SK-N-SH (cell line): ENCODE results near the gene ANKMY2. TPM values are rescaled to one million over a fixed set of nuclear protein-coding genes. Genes with fewer than 3 reads are reported as not detected.
"Not testable (repeated sequence)": the region's sequence is repeated elsewhere in the genome, so short reads cannot be mapped to it uniquely, and the experiment has no call there.

Source experiments
- CTCF ChIA-PET: fragments of 300-600, 350-600 bp; formaldehyde crosslinking; extraction: SDS; loops from one replicate; lab custom pipeline; 2021; lab: Yijun Ruan, JAX
- POLR2A ChIA-PET: fragments of 350-600 bp; sonication (Branson Sonifier 250); formaldehyde crosslinking; extraction: SDS; loops from one replicate; lab custom pipeline; 2020; ENCODE audit warnings: antibody characterized with exemption, inconsistent platforms; lab: Yijun Ruan, JAX
- DNase-seq: peaks from one replicate; pipeline ENCODE4 v3.0.0; 2012
- H2AFZ ChIP-seq: fragments of 200-600 bp; sonication (generic); 2 replicates; pipeline ENCODE4 v1.8.1; 2016; ENCODE audit warnings: antibody characterized with exemption, mild to moderate bottlenecking, low read depth
- H3F3A ChIP-seq: fragments of 200-600 bp; sonication (generic); replicated peaks from 2 replicates; pipeline ENCODE3; 2016; ENCODE audit warnings: antibody characterized with exemption, mild to moderate bottlenecking; ENCODE audit not compliant: insufficient read depth
- H3K27ac ChIP-seq, 2 experiments: fragments of 200-500 bp in 1 of 2; fragments of 200-600 bp in 1 of 2; sonication (Bioruptor generic) in 1 of 2; sonication (generic), shearing (Covaris generic) in 1 of 2; 2 replicates each; pipeline versions ENCODE4 v1.5.1 to v1.6.1; 2014 to 2016; ENCODE audit warnings: low read depth in 2 of 2, inconsistent platforms in 1 of 2, low read length in 1 of 2, mild to moderate bottlenecking in 1 of 2, mixed read lengths in 1 of 2
- H3K27me3 ChIP-seq: fragments of 200-600 bp; sonication (generic), shearing (Covaris generic); 2 replicates; pipeline ENCODE4 v1.6.1; 2016; ENCODE audit warnings: mixed run types; ENCODE audit not compliant: insufficient read depth
- H3K36me3 ChIP-seq, 2 experiments: fragments of 200-500 bp in 1 of 2; fragments of 200-600 bp in 1 of 2; sonication (Bioruptor generic) in 1 of 2; sonication (generic) in 1 of 2; replicated peaks in 1 of 2; 2 replicates each; pipeline versions ENCODE3 to v1.5.1; 2014 to 2016; ENCODE audit warnings: low read length in 1 of 2, mild to moderate bottlenecking in 1 of 2; ENCODE audit not compliant: insufficient read depth in 2 of 2, control insufficient read depth in 1 of 2
- H3K4me1 ChIP-seq, 2 experiments: fragments of 200-500 bp in 1 of 2; fragments of 200-600 bp in 1 of 2; sonication (Bioruptor generic) in 1 of 2; sonication (generic), shearing (Covaris generic) in 1 of 2; 2 replicates each; pipeline versions ENCODE4 v1.5.1 to v1.6.1; 2014 to 2016; ENCODE audit warnings: low read depth in 1 of 2, low read length in 1 of 2, mixed run types in 1 of 2; ENCODE audit not compliant: insufficient read depth in 2 of 2, control insufficient read depth in 1 of 2
- H3K4me2 ChIP-seq: fragments of 200-600 bp; sonication (generic), shearing (Covaris generic); 2 replicates; pipeline ENCODE4 v1.6.1; 2017; ENCODE audit warnings: mixed run types
- H3K4me3 ChIP-seq, 2 experiments: fragments of 200-500 bp in 1 of 2; fragments of 200-600 bp in 1 of 2; sonication (Bioruptor generic) in 1 of 2; sonication (generic), shearing (Covaris generic) in 1 of 2; 2 replicates each; pipeline versions ENCODE4 v1.5.1 to v1.8.1; 2014 to 2016; ENCODE audit warnings: low read depth in 2 of 2, inconsistent platforms in 1 of 2, low read length in 1 of 2, mild to moderate bottlenecking in 1 of 2, mixed read lengths in 1 of 2, moderate library complexity in 1 of 2
- H3K79me2 ChIP-seq: fragments of 200-600 bp; sonication (generic); 2 replicates; pipeline ENCODE4 v1.8.1; 2017; ENCODE audit warnings: mild to moderate bottlenecking; ENCODE audit not compliant: insufficient read depth
- H3K9ac ChIP-seq: fragments of 200-600 bp; sonication (generic); 2 replicates; pipeline ENCODE4 v1.6.1; 2017; ENCODE audit warnings: mixed run types
- H3K9me2 ChIP-seq: fragments of 200-600 bp; sonication (generic); 2 replicates; pipeline ENCODE4 v1.6.1; 2017; ENCODE audit warnings: mixed run types
- H3K9me3 ChIP-seq: fragments of 200-600 bp; sonication (generic); 2 replicates; pipeline ENCODE4 v1.6.1; 2017; ENCODE audit warnings: mixed run types, mild to moderate bottlenecking, moderate library complexity
- H4K20me1 ChIP-seq: fragments of 200-600 bp; sonication (generic); 2 replicates; pipeline ENCODE4 v1.6.1; 2017; ENCODE audit warnings: mild to moderate bottlenecking, mixed run types; ENCODE audit not compliant: insufficient read depth
- CHD2 ChIP-seq: fragments of 150-350 bp; IDR thresholded peaks from 2 replicates; pipeline ENCODE4 v1.6.1; 2018; ENCODE audit warnings: low read length; ENCODE audit not compliant: partially characterized antibody
- EP300 ChIP-seq, 2 experiments: IDR thresholded peaks; 2 replicates each; pipeline versions ENCODE4 v1.4.0 to v1.6.1; 2012; ENCODE audit warnings: borderline replicate concordance in 1 of 2, low read depth in 1 of 2, low read length in 1 of 2
- FOXJ3 ChIP-seq: sonication (generic); formaldehyde crosslinking; IDR thresholded peaks from 2 replicates; pipeline ENCODE4 v1.5.1; 2020; ENCODE audit warnings: mild to moderate bottlenecking, missing genetic modification reagents
- FOXM1 ChIP-seq: IDR thresholded peaks from 2 replicates; pipeline ENCODE4 v1.4.0; 2012; ENCODE audit warnings: low read depth, mild to moderate bottlenecking
- GABPA ChIP-seq: IDR thresholded peaks from 2 replicates; pipeline ENCODE4 v1.4.0; 2012; ENCODE audit warnings: low read depth, mild to moderate bottlenecking
- GATA2 ChIP-seq: sonication (generic); formaldehyde crosslinking; IDR thresholded peaks from 2 replicates; pipeline ENCODE4 v1.5.0; 2020; ENCODE audit warnings: mild to moderate bottlenecking, missing genetic modification reagents
- MEF2A ChIP-seq: IDR thresholded peaks from 2 replicates; pipeline ENCODE4 v1.4.0; 2012; ENCODE audit warnings: low read depth, borderline replicate concordance
- MXI1 ChIP-seq: IDR thresholded peaks from 2 replicates; pipeline ENCODE4 v1.6.1; 2012; ENCODE audit warnings: mild to moderate bottlenecking, low read depth, low read length, improper control_type of control experiment
- RCOR1 ChIP-seq: fragments of 150-350 bp; IDR thresholded peaks from 2 replicates; pipeline ENCODE4 v1.6.1; 2017; ENCODE audit warnings: antibody characterized with exemption, low read length
- REST ChIP-seq: IDR thresholded peaks from 2 replicates; pipeline ENCODE4 v1.6.1; 2012; ENCODE audit warnings: mild to moderate bottlenecking, low read depth, low read length, moderate library complexity
- RFX5 ChIP-seq: IDR thresholded peaks from 2 replicates; pipeline ENCODE4 v1.6.1; 2012; ENCODE audit warnings: mild to moderate bottlenecking, improper control_type of control experiment, low read length
- TCF12 ChIP-seq: IDR thresholded peaks from 2 replicates; pipeline ENCODE4 v1.4.0; 2012
- TEAD4 ChIP-seq: IDR thresholded peaks from 2 replicates; pipeline ENCODE4 v1.4.0; 2012; ENCODE audit warnings: mild to moderate bottlenecking, borderline replicate concordance; ENCODE audit not compliant: insufficient read depth
- USF1 ChIP-seq: IDR thresholded peaks from 2 replicates; pipeline ENCODE4 v1.4.0; 2012; ENCODE audit warnings: low read depth, borderline replicate concordance
- YY1 ChIP-seq: IDR thresholded peaks from 2 replicates; pipeline ENCODE4 v1.4.0; 2012; ENCODE audit warnings: low read depth, mild to moderate bottlenecking
- WGBS: methylation state at CpG from one replicate; pipeline ENCODE4 v1.1.6; 2017; ENCODE audit warnings: low lambda C conversion rate; 5-methylcytosine and 5-hydroxymethylcytosine counted together
- polyA plus RNA-seq, 3 experiments: library from polyadenylated mRNA; depleted of rRNA; stranded (reverse); fragments of >200 nt; gene quantifications; 2 replicates each; pipeline ENCODE4 v1.2.3, GENCODE V29; 2012

The ANKMY2 gene
- polyA plus RNA-seq, 1 of the 3 experiments (the other 2 are of a cell fraction), result 15.8 TPM

GRCh38 chr7:16678645-16679566, 33.4 kb upstream of the ANKMY2 start:
- peaks cover 38 to 78% of the 10 kb centered on the region in 2 experiments for H3K36me3 ChIP-seq
- 74% methylated on average over 14 of the region's 14 CpGs for WGBS
- CTCF ChIA-PET, result interaction anchor here (0.7 to 2.2 kb wide), 4 partner anchors 9 to 18 kb away, joined by 3 to 9 read pairs (median 6); no protein-coding TSS in a partner anchor
- H2AFZ ChIP-seq, H3K79me2 ChIP-seq, H3K9ac ChIP-seq, POLR2A ChIA-PET, H3K4me1 ChIP-seq, H3K9me2 ChIP-seq, H3K9me3 ChIP-seq, H3F3A ChIP-seq, H3K4me2 ChIP-seq, H4K20me1 ChIP-seq, H3K4me3 ChIP-seq, DNase-seq, H3K27me3 ChIP-seq: not testable (repeated sequence)
- TF ChIP-seq FOXJ3, result peak; percentile 90
- peak; percentile 99 for TF ChIP-seq GATA2
- peak; percentile 53 for TF ChIP-seq TCF12
- TF ChIP-seq EP300 (IDR thresholded peaks at IDR 0.05; ENCODE audit: borderline replicate concordance in 1 of 2, low read depth in 1 of 2, low read length in 1 of 2), result peak in 1 of 2 experiments; percentile 94; a peak in 2 of 4 replicates
- TF ChIP-seq CHD2, result peak; percentile 66
- peak; percentile 20; the same call in 1 of the 2 replicates for TF ChIP-seq MXI1
- TF ChIP-seq RCOR1, result peak; percentile 94
- H3K27ac ChIP-seq, result peak overlapping the region in 1 of 2 experiments; percentile 69; a peak in 2 of 4 replicates

GRCh38 chr7:16677978-16678494, 32.5 kb upstream of the ANKMY2 start:
- no peak for DNase-seq
- TF ChIP-seq MXI1 (no peak), TEAD4 (no peak), RCOR1 (no peak), GATA2 (no peak), REST (no peak), GABPA (no peak), YY1 (no peak), MEF2A (no peak), FOXM1 (no peak), RFX5 (no peak), USF1 (no peak)
- no peaks in the 10 kb centered on the region for H3K9me2 ChIP-seq
- no peak overlapping the region for H3K9ac ChIP-seq
- H3K4me2 ChIP-seq, result no peak overlapping the region
- H3F3A ChIP-seq, result peaks cover 2% of the 10 kb centered on the region
- CTCF ChIA-PET, result interaction anchor here (0.7 to 2.2 kb wide), 3 partner anchors 8 to 19 kb away, joined by 3 to 9 read pairs (median 5); no protein-coding TSS in a partner anchor
- POLR2A ChIA-PET, result no interaction called here
- H3K27ac ChIP-seq, result no peak overlapping the region; a peak in 1 of 4 replicates
- peaks cover 3% of the 10 kb centered on the region; the same call in 1 of the 2 replicates for H3K79me2 ChIP-seq
- no peaks in the 10 kb centered on the region for H4K20me1 ChIP-seq
- H3K4me1 ChIP-seq, result no peaks in the 10 kb centered on the region; a peak in 2 of 4 replicates
- no peaks in the 10 kb centered on the region for H3K9me3 ChIP-seq
- H3K27me3 ChIP-seq, result no peaks in the 10 kb centered on the region
- H3K36me3 ChIP-seq, result peaks cover 29 to 70% of the 10 kb centered on the region in 2 experiments
- 90% methylated on average over 12 of the region's 12 CpGs for WGBS
- no peak overlapping the region for H2AFZ ChIP-seq
- H3K4me3 ChIP-seq, result no peak overlapping the region
